NCI-H82 treated with DMSO at 0.1 percent for 48 hours (cell line): ENCODE measurements around the gene CRABP2.

Source experiments
- DNase-seq: peaks from one replicate; lab custom pipeline; 2025; ENCODE audit not compliant: unreplicated experiment; lab: John Stamatoyannopoulos, UW

The CRABP2 gene

GRCh38 chr1:156691665-156692440 lies 13.5 kb downstream of the CRABP2 start:
- no peak for DNase-seq

- no peak for DNase-seq
Measured at GRCh38 chr1:156691191-156691590, 14.2 kb downstream of the CRABP2 start.

GRCh38 chr1:156690675-156691036 lies 14.7 kb downstream of the CRABP2 start:
- no peak for DNase-seq

GRCh38 chr1:156689953-156690674 lies 15.3 kb downstream of the CRABP2 start:
- no peak for DNase-seq

GRCh38 chr1:156689035-156689952 lies 16.1 kb downstream of the CRABP2 start:
- peak; percentile 85 for DNase-seq

GRCh38 chr1:156684227-156684782 lies 21.1 kb downstream of the CRABP2 start:
- no peak for DNase-seq

- no peak for DNase-seq
Measured at GRCh38 chr1:156682166-156682890, 23.1 kb downstream of the CRABP2 start.

GRCh38 chr1:156681196-156681960 lies 24.0 kb downstream of the CRABP2 start:
- DNase-seq, result no peak

GRCh38 chr1:156680056-156680455 lies 25.3 kb downstream of the CRABP2 start:
- DNase-seq, result no peak

- DNase-seq, result peak; percentile 73
Measured at GRCh38 chr1:156677616-156678596, 27.5 kb downstream of the CRABP2 start.

- no peak for DNase-seq
Measured at GRCh38 chr1:156676820-156677615, 28.4 kb downstream of the CRABP2 start, which contains the start of gene NES. Gene NES, minus strand, starts transcription at chr1:156677407. Its CDS starts 143 bp downstream, at chr1:156677264.

- DNase-seq, result no peak
Measured at GRCh38 chr1:156676114-156676819, 29.1 kb downstream of the CRABP2 start.

- no peak for DNase-seq
Measured at GRCh38 chr1:156675210-156676113, 29.9 kb downstream of the CRABP2 start.

- DNase-seq, result no peak
Measured at GRCh38 chr1:156673387-156674121, 31.8 kb downstream of the CRABP2 start.

GRCh38 chr1:156671804-156672203 lies 33.6 kb downstream of the CRABP2 start:
- DNase-seq, result no peak
